Neural cell (in vitro differentiated cells): Measurements from ENCODE around the gene FAM32A. TPM values are rescaled to one million over a fixed set of nuclear protein-coding genes. Genes with fewer than 3 reads are reported as not detected.

Source experiments
- H2AFZ ChIP-seq: fragments of 200-600, 300-800 bp; sonication (generic), shearing (Covaris generic); 2 replicates; pipeline ENCODE4 v1.6.0; 2014; ENCODE audit warnings: low read depth, mild to moderate bottlenecking, antibody characterized with exemption, low read length, moderate library complexity
- H3F3A ChIP-seq: fragments of 200-600 bp; shearing (Covaris generic); 2 replicates; pipeline ENCODE4 v1.6.1; 2016; ENCODE audit warnings: mild to moderate bottlenecking, moderate library complexity, mixed read lengths, antibody characterized with exemption, low read length; ENCODE audit not compliant: insufficient read depth, poor library complexity, severe bottlenecking
- H3K27ac ChIP-seq: fragments of 200-600, 300-800 bp; sonication (generic), shearing (Covaris generic); 2 replicates; pipeline ENCODE4 v1.5.1; 2014; ENCODE audit warnings: mild to moderate bottlenecking, low read length, moderate library complexity
- H3K27me3 ChIP-seq: fragments of 300-800, 200-600 bp; sonication (generic), shearing (Covaris generic); 2 replicates; pipeline ENCODE4 v1.6.0; 2014; ENCODE audit warnings: mild to moderate bottlenecking, low read depth, low read length, moderate library complexity; ENCODE audit not compliant: insufficient read depth
- H3K36me3 ChIP-seq: fragments of 300-800, 200-600 bp; sonication (generic), shearing (Covaris generic); 2 replicates; pipeline ENCODE4 v1.5.1; 2014; ENCODE audit warnings: mild to moderate bottlenecking, antibody characterized with exemption, low read length, moderate library complexity; ENCODE audit not compliant: insufficient read depth
- H3K4me2 ChIP-seq: fragments of 300-800, 200-600 bp; sonication (generic), shearing (Covaris generic); 2 replicates; pipeline ENCODE4 v1.6.0; 2014; ENCODE audit warnings: mild to moderate bottlenecking, low read length
- H3K4me3 ChIP-seq: fragments of 300-800, 200-600 bp; sonication (generic), shearing (Covaris generic); 2 replicates; pipeline ENCODE4 v1.5.1; 2014; ENCODE audit warnings: mild to moderate bottlenecking, low read length, moderate library complexity
- H3K79me2 ChIP-seq: fragments of 200-600 bp; shearing (Covaris generic); replicated peaks from 2 replicates; pipeline ENCODE4 v1.6.0; 2014; ENCODE audit warnings: mild to moderate bottlenecking, low read length, moderate library complexity; ENCODE audit not compliant: insufficient read depth
- H3K9ac ChIP-seq: fragments of 300-800, 200-600 bp; sonication (generic), shearing (Covaris generic); 2 replicates; pipeline ENCODE4 v1.6.1; 2016; ENCODE audit warnings: mild to moderate bottlenecking, low read length, mixed read lengths
- H3K9me2 ChIP-seq: fragments of 200-600 bp; shearing (Covaris generic); 2 replicates; pipeline ENCODE4 v1.6.1; 2016; ENCODE audit warnings: mild to moderate bottlenecking, low read length, mixed read lengths; ENCODE audit not compliant: insufficient read depth
- H3K9me3 ChIP-seq: fragments of 200-600, 300-800 bp; sonication (generic), shearing (Covaris generic); 2 replicates; pipeline ENCODE4 v1.6.1; 2016; ENCODE audit warnings: mild to moderate bottlenecking, mixed run types, low read length, moderate library complexity, mixed read lengths
- H4K20me1 ChIP-seq: fragments of 200-600 bp; shearing (Covaris generic); 2 replicates; pipeline ENCODE4 v1.6.1; 2016; ENCODE audit warnings: mild to moderate bottlenecking, mixed run types; ENCODE audit not compliant: insufficient read depth
- EP300 ChIP-seq: fragments of 450-650 bp; conservative IDR thresholded peaks from 2 replicates; pipeline ENCODE4 v1.6.1; 2014; ENCODE audit warnings: antibody characterized with exemption, mild to moderate bottlenecking, moderate library complexity; ENCODE audit not compliant: poor library complexity, severe bottlenecking
- EZH2 ChIP-seq: fragments of 200-600, 300-800 bp; shearing (Covaris generic), sonication (generic); IDR thresholded peaks from 2 replicates; pipeline ENCODE4 v1.6.1; 2014; ENCODE audit warnings: antibody characterized with exemption, low read length, borderline replicate concordance, mild to moderate bottlenecking; ENCODE audit not compliant: insufficient read depth, poor library complexity, severe bottlenecking
- MXI1 ChIP-seq: fragments of 450-650 bp; conservative IDR thresholded peaks from 2 replicates; pipeline ENCODE4 v1.6.1; 2014; ENCODE audit warnings: antibody characterized with exemption, mild to moderate bottlenecking; ENCODE audit not compliant: poor library complexity, severe bottlenecking
- POLR2AphosphoS5 ChIP-seq: IDR thresholded peaks from 2 replicates; pipeline ENCODE4 v1.6.1; 2012
- RAD21 ChIP-seq: fragments of 450-650 bp; conservative IDR thresholded peaks from 2 replicates; pipeline ENCODE4 v1.6.1; 2014; ENCODE audit warnings: antibody characterized with exemption, mild to moderate bottlenecking, moderate library complexity
- SMC3 ChIP-seq: fragments of 450-650 bp; conservative IDR thresholded peaks from 2 replicates; pipeline ENCODE4 v1.6.1; 2014; ENCODE audit warnings: antibody characterized with exemption, mild to moderate bottlenecking, moderate library complexity; ENCODE audit not compliant: poor library complexity
- TAF1 ChIP-seq: IDR thresholded peaks from 2 replicates; pipeline ENCODE4 v1.6.1; 2012; ENCODE audit warnings: low read depth
- polyA plus RNA-seq: library from polyadenylated mRNA; depleted of rRNA; stranded (reverse); fragments of >200 nt; gene quantifications from 2 replicates; pipeline ENCODE4 v1.2.3, GENCODE V29; 2014
- TF ChIP-seq, protein P1 (sequence below): fragments of 450-650 bp; IDR thresholded peaks from 2 replicates; pipeline ENCODE4 v1.5.1; 2014; ENCODE audit warnings: antibody characterized with exemption, mild to moderate bottlenecking, moderate library complexity; ENCODE audit not compliant: poor library complexity, severe bottlenecking
- TF ChIP-seq, protein P2 (sequence below): IDR thresholded peaks from 2 replicates; pipeline ENCODE4 v1.6.1; 2012; ENCODE audit warnings: borderline replicate concordance

FAM32A gene
- polyA plus RNA-seq, 1 donor from 2014 or later: 545 TPM

DNA sequence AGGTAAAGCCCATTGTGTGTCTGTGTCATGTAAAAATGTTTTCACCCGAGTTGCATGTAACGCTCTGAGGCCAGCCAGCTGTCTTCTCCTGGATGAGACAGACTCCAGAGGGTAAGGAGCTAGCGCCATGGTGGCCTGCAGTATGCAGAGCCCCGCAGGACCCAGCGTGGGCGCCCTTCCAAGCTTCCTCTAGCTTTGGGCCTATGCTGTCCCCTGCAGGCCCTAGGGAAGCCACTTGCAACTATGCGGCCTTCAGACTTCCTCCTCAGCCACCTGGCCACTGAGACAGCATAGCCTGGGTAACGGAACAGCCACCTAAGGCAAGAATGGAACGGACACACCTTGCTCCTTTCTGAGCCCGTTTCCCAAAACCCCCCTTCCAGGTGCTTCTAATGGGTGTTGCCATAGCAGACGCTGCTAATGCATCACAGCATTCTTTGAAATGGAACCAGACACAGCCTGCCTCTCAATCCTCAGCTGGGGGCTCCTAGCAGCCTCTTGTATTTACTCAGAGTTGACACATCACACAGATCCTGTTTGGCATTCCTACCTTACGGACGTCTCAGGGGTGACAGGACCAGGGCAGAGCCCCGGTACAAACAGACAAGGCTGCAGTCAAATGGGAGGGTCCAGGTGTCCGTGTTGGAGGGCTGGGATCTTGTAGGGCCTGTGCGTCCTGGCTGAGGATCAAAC is 6.2 kb downstream of the FAM32A start:
- Histone ChIP-seq H3K79me2 (peaks cover 10% of the 10 kb centered on the region), H3K4me3 (no peak overlapping the region)

DNA sequence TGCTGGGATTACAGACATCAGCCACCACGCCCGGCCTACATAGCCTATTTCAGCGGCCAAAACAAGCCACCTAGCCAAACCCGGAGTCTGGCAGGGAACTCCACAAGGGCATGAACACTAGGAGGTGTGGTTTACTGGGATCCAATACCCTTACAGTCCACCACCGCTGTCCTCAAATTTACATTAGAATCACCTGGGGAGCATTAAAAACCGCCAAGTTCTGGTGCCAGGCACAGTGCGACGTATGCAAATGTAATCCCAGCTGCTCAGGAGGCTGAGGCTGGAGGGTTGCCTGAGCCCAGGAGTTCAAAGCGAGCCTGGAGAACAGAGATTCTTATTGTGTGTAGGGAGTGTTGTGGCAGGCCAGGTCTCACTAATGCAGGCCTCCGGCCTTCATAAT is 8.3 kb downstream of the FAM32A start:
- TF ChIP-seq MXI1 (no peak), EP300 (no peak), POLR2AphosphoS5 (no peak), RAD21 (no peak), SMC3 (no peak), EZH2 (no peak), TAF1 (no peak)
- TF ChIP-seq, protein P1, sequence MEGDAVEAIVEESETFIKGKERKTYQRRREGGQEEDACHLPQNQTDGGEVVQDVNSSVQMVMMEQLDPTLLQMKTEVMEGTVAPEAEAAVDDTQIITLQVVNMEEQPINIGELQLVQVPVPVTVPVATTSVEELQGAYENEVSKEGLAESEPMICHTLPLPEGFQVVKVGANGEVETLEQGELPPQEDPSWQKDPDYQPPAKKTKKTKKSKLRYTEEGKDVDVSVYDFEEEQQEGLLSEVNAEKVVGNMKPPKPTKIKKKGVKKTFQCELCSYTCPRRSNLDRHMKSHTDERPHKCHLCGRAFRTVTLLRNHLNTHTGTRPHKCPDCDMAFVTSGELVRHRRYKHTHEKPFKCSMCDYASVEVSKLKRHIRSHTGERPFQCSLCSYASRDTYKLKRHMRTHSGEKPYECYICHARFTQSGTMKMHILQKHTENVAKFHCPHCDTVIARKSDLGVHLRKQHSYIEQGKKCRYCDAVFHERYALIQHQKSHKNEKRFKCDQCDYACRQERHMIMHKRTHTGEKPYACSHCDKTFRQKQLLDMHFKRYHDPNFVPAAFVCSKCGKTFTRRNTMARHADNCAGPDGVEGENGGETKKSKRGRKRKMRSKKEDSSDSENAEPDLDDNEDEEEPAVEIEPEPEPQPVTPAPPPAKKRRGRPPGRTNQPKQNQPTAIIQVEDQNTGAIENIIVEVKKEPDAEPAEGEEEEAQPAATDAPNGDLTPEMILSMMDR: no peak
- TF ChIP-seq, protein P2, sequence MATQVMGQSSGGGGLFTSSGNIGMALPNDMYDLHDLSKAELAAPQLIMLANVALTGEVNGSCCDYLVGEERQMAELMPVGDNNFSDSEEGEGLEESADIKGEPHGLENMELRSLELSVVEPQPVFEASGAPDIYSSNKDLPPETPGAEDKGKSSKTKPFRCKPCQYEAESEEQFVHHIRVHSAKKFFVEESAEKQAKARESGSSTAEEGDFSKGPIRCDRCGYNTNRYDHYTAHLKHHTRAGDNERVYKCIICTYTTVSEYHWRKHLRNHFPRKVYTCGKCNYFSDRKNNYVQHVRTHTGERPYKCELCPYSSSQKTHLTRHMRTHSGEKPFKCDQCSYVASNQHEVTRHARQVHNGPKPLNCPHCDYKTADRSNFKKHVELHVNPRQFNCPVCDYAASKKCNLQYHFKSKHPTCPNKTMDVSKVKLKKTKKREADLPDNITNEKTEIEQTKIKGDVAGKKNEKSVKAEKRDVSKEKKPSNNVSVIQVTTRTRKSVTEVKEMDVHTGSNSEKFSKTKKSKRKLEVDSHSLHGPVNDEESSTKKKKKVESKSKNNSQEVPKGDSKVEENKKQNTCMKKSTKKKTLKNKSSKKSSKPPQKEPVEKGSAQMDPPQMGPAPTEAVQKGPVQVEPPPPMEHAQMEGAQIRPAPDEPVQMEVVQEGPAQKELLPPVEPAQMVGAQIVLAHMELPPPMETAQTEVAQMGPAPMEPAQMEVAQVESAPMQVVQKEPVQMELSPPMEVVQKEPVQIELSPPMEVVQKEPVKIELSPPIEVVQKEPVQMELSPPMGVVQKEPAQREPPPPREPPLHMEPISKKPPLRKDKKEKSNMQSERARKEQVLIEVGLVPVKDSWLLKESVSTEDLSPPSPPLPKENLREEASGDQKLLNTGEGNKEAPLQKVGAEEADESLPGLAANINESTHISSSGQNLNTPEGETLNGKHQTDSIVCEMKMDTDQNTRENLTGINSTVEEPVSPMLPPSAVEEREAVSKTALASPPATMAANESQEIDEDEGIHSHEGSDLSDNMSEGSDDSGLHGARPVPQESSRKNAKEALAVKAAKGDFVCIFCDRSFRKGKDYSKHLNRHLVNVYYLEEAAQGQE: no peak
- Histone ChIP-seq H3K9me2 (no peaks in the 10 kb centered on the region), H3K36me3 (no peaks in the 10 kb centered on the region)

More for the DNA sequence above, 6.2 kb downstream of the FAM32A start:
- Histone ChIP-seq H3K9ac (no peak overlapping the region), H3F3A (no peaks in the 10 kb centered on the region), H4K20me1 (no peaks in the 10 kb centered on the region), H3K36me3 (no peaks in the 10 kb centered on the region), H3K27ac (no peak overlapping the region), H3K4me2 (no peak overlapping the region), H3K9me2 (no peaks in the 10 kb centered on the region), H3K27me3 (no peaks in the 10 kb centered on the region), H2AFZ (no peak overlapping the region), H3K9me3 (no peaks in the 10 kb centered on the region)
- TF ChIP-seq, protein P2: no peak
- no peak for TF ChIP-seq EP300
- no peak for TF ChIP-seq EZH2
- TF ChIP-seq TAF1: no peak
- no peak for TF ChIP-seq MXI1
- no peak for TF ChIP-seq RAD21
- TF ChIP-seq POLR2AphosphoS5: no peak
- no peak for TF ChIP-seq SMC3
- TF ChIP-seq, protein P1: no peak

More for the DNA sequence above, 8.3 kb downstream of the FAM32A start:
- H3F3A ChIP-seq: no peaks in the 10 kb centered on the region
- H3K4me3 ChIP-seq: no peak overlapping the region
- no peak overlapping the region for H2AFZ ChIP-seq
- no peak overlapping the region for H3K27ac ChIP-seq
- H3K4me2 ChIP-seq: no peak overlapping the region
- no peaks in the 10 kb centered on the region for H3K27me3 ChIP-seq
- H3K79me2 ChIP-seq: peaks cover 9% of the 10 kb centered on the region
- H4K20me1 ChIP-seq: no peaks in the 10 kb centered on the region
- H3K9me3 ChIP-seq: no peaks in the 10 kb centered on the region
- H3K9ac ChIP-seq: no peak overlapping the region
